VCaP (cell line): ENCODE measurements around the gene NAT9.

ENCODE experiments used
- H3K27ac ChIP-seq: fragments of 450-650 bp; 2 replicates; pipeline ENCODE4 v1.5.1; 2017
- TF ChIP-seq, protein P1 (sequence below): fragments of 450-650 bp; conservative IDR thresholded peaks from 2 replicates; pipeline ENCODE4 v1.5.1; 2017; ENCODE audit warnings: mild to moderate bottlenecking, moderate library complexity

NAT9 gene

DNA sequence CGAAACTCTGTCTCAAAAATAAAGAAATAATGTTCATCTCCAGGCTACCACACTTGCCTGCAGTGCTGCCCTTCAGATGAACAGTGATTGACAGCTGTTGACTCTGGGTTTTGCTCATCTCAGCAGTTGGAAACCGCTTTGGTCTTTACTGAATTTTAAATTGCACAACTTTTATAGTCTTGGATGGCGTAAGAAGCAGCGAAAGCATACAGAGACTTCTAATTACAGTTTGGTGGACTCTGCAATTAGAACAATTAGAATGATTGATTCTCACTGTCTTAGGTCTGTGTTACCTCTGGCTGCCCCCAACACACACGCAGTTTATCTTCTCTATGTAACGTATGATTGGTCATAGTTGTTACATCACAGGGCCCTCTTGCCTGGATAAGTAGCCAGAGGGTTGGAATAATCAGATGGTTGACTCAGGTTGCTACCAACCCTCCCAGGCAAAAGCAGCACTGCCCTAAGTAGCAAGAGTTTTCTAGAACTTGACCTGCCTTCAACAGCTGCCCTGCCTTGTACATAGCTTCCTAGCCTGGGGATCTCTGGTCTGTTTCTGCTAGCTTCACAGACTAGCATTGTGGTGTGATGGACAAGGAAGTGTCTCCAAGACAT lies 1.9 kb upstream of the NAT9 start:
- H3K27ac ChIP-seq: no peak overlapping the region
- TF ChIP-seq, protein P1, sequence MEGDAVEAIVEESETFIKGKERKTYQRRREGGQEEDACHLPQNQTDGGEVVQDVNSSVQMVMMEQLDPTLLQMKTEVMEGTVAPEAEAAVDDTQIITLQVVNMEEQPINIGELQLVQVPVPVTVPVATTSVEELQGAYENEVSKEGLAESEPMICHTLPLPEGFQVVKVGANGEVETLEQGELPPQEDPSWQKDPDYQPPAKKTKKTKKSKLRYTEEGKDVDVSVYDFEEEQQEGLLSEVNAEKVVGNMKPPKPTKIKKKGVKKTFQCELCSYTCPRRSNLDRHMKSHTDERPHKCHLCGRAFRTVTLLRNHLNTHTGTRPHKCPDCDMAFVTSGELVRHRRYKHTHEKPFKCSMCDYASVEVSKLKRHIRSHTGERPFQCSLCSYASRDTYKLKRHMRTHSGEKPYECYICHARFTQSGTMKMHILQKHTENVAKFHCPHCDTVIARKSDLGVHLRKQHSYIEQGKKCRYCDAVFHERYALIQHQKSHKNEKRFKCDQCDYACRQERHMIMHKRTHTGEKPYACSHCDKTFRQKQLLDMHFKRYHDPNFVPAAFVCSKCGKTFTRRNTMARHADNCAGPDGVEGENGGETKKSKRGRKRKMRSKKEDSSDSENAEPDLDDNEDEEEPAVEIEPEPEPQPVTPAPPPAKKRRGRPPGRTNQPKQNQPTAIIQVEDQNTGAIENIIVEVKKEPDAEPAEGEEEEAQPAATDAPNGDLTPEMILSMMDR: no peak

- TF ChIP-seq, protein P1: no peak
- peak overlapping the region; percentile 72; the same call in 1 of the 2 replicates for H3K27ac ChIP-seq
Observed at GRCh38 chr17:74776990-74777389, 845 bp upstream of the NAT9 start.

- TF ChIP-seq, protein P1: no peak
- peak overlapping the region; percentile 72; the same call in 1 of the 2 replicates for H3K27ac ChIP-seq
Observed at GRCh38 chr17:74775409-74776043, 619 bp downstream of the NAT9 start.

DNA sequence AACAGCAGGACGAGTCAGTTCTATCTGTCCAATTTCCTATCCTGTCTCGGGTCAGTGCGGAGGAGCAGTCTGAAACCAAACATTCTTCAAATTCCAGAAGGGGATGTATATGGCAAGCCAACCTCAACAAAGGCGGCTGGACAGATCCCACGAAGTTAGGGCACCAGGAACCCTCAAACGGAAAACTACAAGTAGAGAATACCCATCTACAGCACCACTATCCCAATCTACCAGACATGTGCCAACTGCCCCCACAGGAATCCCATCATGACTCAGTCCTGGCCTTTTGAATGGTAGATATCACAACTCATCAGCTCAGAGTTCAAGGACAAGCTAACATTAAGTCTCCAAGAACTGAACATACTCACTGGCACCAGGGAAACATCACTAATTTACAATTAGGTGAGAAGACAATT lies 2.3 kb downstream of the NAT9 start:
- H3K27ac ChIP-seq: no peak overlapping the region

DNA sequence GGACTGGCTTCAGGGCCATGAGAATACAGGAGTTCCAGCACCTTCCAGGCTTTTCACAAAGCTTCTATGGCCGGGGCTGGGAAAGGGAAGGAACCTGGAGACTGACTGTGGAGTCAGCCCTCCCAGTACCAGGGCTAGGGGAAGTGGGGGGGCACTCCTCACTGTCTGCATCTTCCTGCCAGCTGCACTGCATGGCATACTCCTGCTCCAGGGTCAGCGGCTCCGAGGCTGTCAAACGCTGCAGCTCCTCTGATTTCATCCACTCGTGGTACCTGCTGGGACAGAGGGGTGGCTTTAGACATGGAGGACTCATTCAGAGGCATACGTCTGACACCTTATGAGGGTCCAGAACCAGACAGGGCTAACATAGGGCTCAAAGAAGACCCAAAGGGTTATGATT lies 2.7 kb downstream of the NAT9 start:
- TF ChIP-seq, protein P1: no peak
- no peak overlapping the region for H3K27ac ChIP-seq

More for the DNA sequence above, 2.3 kb downstream of the NAT9 start:
- TF ChIP-seq, protein P1: no peak

- no peak overlapping the region for H3K27ac ChIP-seq
- TF ChIP-seq, protein P1: no peak
Observed at GRCh38 chr17:74772053-74772452, 4.1 kb downstream of the NAT9 start.

DNA sequence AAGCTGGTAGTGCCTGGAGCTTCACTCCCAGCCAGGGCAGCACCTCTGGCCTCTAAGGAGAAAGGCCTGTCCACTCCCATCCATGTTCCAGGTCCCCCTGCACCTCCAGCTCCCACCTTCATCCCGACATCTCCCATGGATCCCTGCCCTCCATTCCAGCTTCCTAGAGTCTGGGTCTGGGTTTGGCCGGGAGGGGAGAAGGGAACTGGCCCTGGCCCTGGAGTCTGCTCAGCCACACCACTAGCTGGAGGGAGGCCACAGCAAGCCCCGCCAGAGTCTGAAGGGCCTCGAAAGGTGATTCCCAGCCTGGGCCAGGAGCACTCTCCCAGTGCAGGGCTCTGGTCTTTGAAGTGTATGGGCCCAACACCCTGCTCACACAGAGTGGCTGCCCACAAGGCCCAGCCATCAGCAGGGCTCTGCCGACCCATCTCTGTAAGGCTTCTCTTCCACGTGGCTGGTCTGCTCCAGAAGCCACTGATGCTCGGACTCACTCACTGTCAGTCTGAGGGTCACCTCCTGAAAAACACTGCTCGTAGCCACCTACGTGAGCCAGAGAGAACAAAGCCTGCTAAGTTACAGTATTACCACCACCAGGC lies 4.7 kb downstream of the NAT9 start:
- H3K27ac ChIP-seq: no peak overlapping the region
- TF ChIP-seq, protein P1: no peak
